H1 (cell line): Measurements from ENCODE around the gene GRIA4. TPM values are rescaled to one million over a fixed set of nuclear protein-coding genes. Genes with fewer than 3 reads are reported as not detected.

Source experiments
- CTCF ChIA-PET: fragments of 300-600 bp; sonication (Branson Sonifier 250); formaldehyde crosslinking; loops from one replicate; lab custom pipeline; 2021; ENCODE audit not compliant: partially characterized antibody; lab: Charles Lee
- POLR2A ChIA-PET: fragments of 300-600 bp; sonication (Branson Sonifier 250); formaldehyde crosslinking; loops from one replicate; lab custom pipeline; 2021; ENCODE audit warnings: inconsistent platforms; ENCODE audit not compliant: partially characterized antibody; lab: Charles Lee
- DNase-seq, 2 experiments: peaks; one replicate each; pipeline versions ENCODE4 v3.0.0 to v3.0.0-alpha.2; 2010 to 2022; ENCODE audit warnings: low spot score in 2 of 2, low read depth in 1 of 2, mixed read lengths in 1 of 2
- FAIRE-seq: peaks from 2 replicates; lab custom pipeline; 2011; peaks lifted over from hg19 to GRCh38; lab: Jason Lieb, UNC
- H2AFZ ChIP-seq: 2 replicates; pipeline ENCODE4 v1.8.1; 2012; ENCODE audit warnings: low read length, inconsistent platforms
- H2AK5ac ChIP-seq: 2 replicates; pipeline ENCODE4 v1.6.1; 2013; ENCODE audit warnings: low read depth, low read length
- H2BK120ac ChIP-seq: replicated peaks from 2 replicates; pipeline ENCODE3; 2013; ENCODE audit warnings: low read depth, low read length, inconsistent platforms
- H2BK12ac ChIP-seq: 2 replicates; pipeline ENCODE4 v1.6.1; 2013; ENCODE audit warnings: low read depth, low read length
- H2BK15ac ChIP-seq: 2 replicates; pipeline ENCODE4 v1.6.1; 2013; ENCODE audit warnings: low read length
- H2BK20ac ChIP-seq: 2 replicates; pipeline ENCODE4 v1.6.1; 2013; ENCODE audit warnings: low read length
- H2BK5ac ChIP-seq: 2 replicates; pipeline ENCODE4 v1.6.1; 2013; ENCODE audit warnings: low read depth, low read length
- H3K14ac ChIP-seq: 2 replicates; pipeline ENCODE4 v1.6.1; 2013; ENCODE audit warnings: inconsistent platforms; ENCODE audit not compliant: insufficient read length
- H3K18ac ChIP-seq: 2 replicates; pipeline ENCODE4 v1.6.1; 2013; ENCODE audit warnings: low read length; ENCODE audit errors: extremely low read depth
- H3K23ac ChIP-seq: 2 replicates; pipeline ENCODE4 v1.6.1; 2013; ENCODE audit warnings: inconsistent platforms; ENCODE audit not compliant: insufficient read length
- H3K23me2 ChIP-seq: 2 replicates; pipeline ENCODE4 v1.6.1; 2013; ENCODE audit warnings: low read depth, low read length
- H3K27ac ChIP-seq: 2 replicates; pipeline ENCODE4 v1.6.1; 2011; ENCODE audit warnings: low read depth, low read length, inconsistent platforms
- H3K27me3 ChIP-seq, 4 experiments: replicated peaks in 1 of 4; 1 replicate in 1 of 4; 2 replicates in 3 of 4; pipeline versions ENCODE4 v1.6.1 to v1.8.1; 2011 to 2013; ENCODE audit warnings: low read length in 3 of 4, mild to moderate bottlenecking in 3 of 4, inconsistent platforms in 2 of 4, mixed read lengths in 2 of 4, moderate library complexity in 1 of 4; ENCODE audit not compliant: control insufficient read depth in 3 of 4, insufficient read depth in 3 of 4; ENCODE audit errors: extremely low read depth in 1 of 4
- H3K36me3 ChIP-seq, 4 experiments: 2 replicates each; pipeline versions ENCODE4 v1.6.1 to v1.8.1; 2011 to 2013; ENCODE audit warnings: mild to moderate bottlenecking in 4 of 4, low read length in 3 of 4, moderate library complexity in 2 of 4, control low read depth in 1 of 4, inconsistent platforms in 1 of 4; ENCODE audit not compliant: insufficient read depth in 4 of 4, control insufficient read depth in 2 of 4
- H3K4ac ChIP-seq: replicated peaks from 2 replicates; pipeline ENCODE3; 2013; ENCODE audit warnings: low read length, low read depth, mixed read lengths, inconsistent platforms; ENCODE audit not compliant: insufficient read length
- H3K4me1 ChIP-seq, 4 experiments: replicated peaks in 1 of 4; 1 replicate in 1 of 4; 2 replicates in 3 of 4; pipeline versions ENCODE4 v1.6.1 to v1.8.1; 2011 to 2013; ENCODE audit warnings: low read length in 3 of 4, inconsistent platforms in 2 of 4, mixed read lengths in 1 of 4; ENCODE audit not compliant: insufficient read depth in 4 of 4, control insufficient read depth in 3 of 4
- H3K4me2 ChIP-seq, 2 experiments: 2 replicates each; pipeline versions ENCODE4 v1.6.1 to v1.8.1; 2011 to 2013; ENCODE audit warnings: low read depth in 2 of 2, low read length in 2 of 2, control low read depth in 1 of 2, inconsistent platforms in 1 of 2, mild to moderate bottlenecking in 1 of 2; ENCODE audit not compliant: insufficient read depth in 1 of 2
- H3K4me3 ChIP-seq, 4 experiments: fragments of 200-600, 300-600 bp in 1 of 4; sonication (generic), shearing (Covaris generic), sonication (Bioruptor Twin) in 1 of 4; 2 replicates each; pipeline versions ENCODE4 v1.5.1 to v1.8.1; 2011 to 2016; ENCODE audit warnings: low read length in 4 of 4, low read depth in 3 of 4, control low read depth in 2 of 4, inconsistent platforms in 2 of 4, mild to moderate bottlenecking in 2 of 4, mixed read lengths in 1 of 4, moderate library complexity in 1 of 4; ENCODE audit not compliant: insufficient read depth in 2 of 4; ENCODE audit errors: extremely low read depth in 1 of 4
- H3K56ac ChIP-seq: replicated peaks from 2 replicates; pipeline ENCODE3; 2013; ENCODE audit warnings: low read depth, mild to moderate bottlenecking, mixed read lengths, low read length, inconsistent platforms; ENCODE audit not compliant: insufficient read length
- H3K79me1 ChIP-seq: 2 replicates; pipeline ENCODE4 v1.6.1; 2013; ENCODE audit warnings: low read depth, low read length, control low read depth
- H3K79me2 ChIP-seq, 2 experiments: 2 replicates each; pipeline versions ENCODE4 v1.6.1 to v1.8.1; 2012 to 2013; ENCODE audit warnings: low read length in 2 of 2, mild to moderate bottlenecking in 2 of 2, inconsistent platforms in 1 of 2; ENCODE audit not compliant: insufficient read depth in 2 of 2, control insufficient read depth in 1 of 2
- H3K9ac ChIP-seq, 4 experiments: replicated peaks in 1 of 4; 1 replicate in 1 of 4; 2 replicates in 3 of 4; pipeline versions ENCODE4 v1.6.1 to v1.8.1; 2011 to 2013; ENCODE audit warnings: low read depth in 3 of 4, low read length in 3 of 4, control low read depth in 2 of 4, mild to moderate bottlenecking in 2 of 4, moderate library complexity in 2 of 4, inconsistent platforms in 1 of 4; ENCODE audit errors: extremely low read depth in 1 of 4
- H3K9me3 ChIP-seq, 2 experiments: 2 replicates each; pipeline versions ENCODE4 v1.6.1 to v1.8.1; 2012 to 2013; ENCODE audit warnings: mild to moderate bottlenecking in 2 of 2, moderate library complexity in 2 of 2, control low read depth in 1 of 2, inconsistent platforms in 1 of 2, low read depth in 1 of 2, low read length in 1 of 2, mixed read lengths in 1 of 2; ENCODE audit not compliant: insufficient read depth in 2 of 2
- H4K20me1 ChIP-seq, 2 experiments: replicated peaks in 1 of 2; 2 replicates each; pipeline versions ENCODE3 to v1.8.1; 2011 to 2013; ENCODE audit warnings: inconsistent platforms in 2 of 2, low read length in 2 of 2, mild to moderate bottlenecking in 1 of 2; ENCODE audit not compliant: insufficient read depth in 2 of 2, control insufficient read depth in 1 of 2
- H4K5ac ChIP-seq: 2 replicates; pipeline ENCODE4 v1.6.1; 2013; ENCODE audit warnings: low read length, low read depth, mixed read lengths, inconsistent platforms; ENCODE audit not compliant: insufficient read length
- H4K8ac ChIP-seq: 2 replicates; pipeline ENCODE4 v1.8.0; 2013; ENCODE audit warnings: mild to moderate bottlenecking, moderate library complexity, low read length, inconsistent platforms; ENCODE audit not compliant: insufficient read depth; ENCODE audit errors: extremely low read depth
- H4K91ac ChIP-seq: replicated peaks from 2 replicates; pipeline ENCODE3; 2013; ENCODE audit warnings: low read length, mixed read lengths, inconsistent platforms; ENCODE audit not compliant: insufficient read length
- EP300 ChIP-seq, 2 experiments: IDR thresholded peaks; 1 replicate in 1 of 2; 2 replicates in 1 of 2; pipeline ENCODE4 v1.6.1; 2011 to 2012; ENCODE audit warnings: low read depth in 2 of 2, low read length in 2 of 2, mild to moderate bottlenecking in 2 of 2, borderline replicate concordance in 1 of 2, inconsistent platforms in 1 of 2, moderate library complexity in 1 of 2
- GTF2F1 ChIP-seq: IDR thresholded peaks from 2 replicates; pipeline ENCODE4 v1.6.1; 2012; ENCODE audit warnings: low read depth, low read length, improper control_type of control experiment, borderline replicate concordance
- NRF1 ChIP-seq: IDR thresholded peaks from 2 replicates; pipeline ENCODE4 v1.6.1; 2011; ENCODE audit warnings: mild to moderate bottlenecking, low read depth, low read length, improper control_type of control experiment
- POLR2AphosphoS5 ChIP-seq: IDR thresholded peaks from 2 replicates; pipeline ENCODE4 v1.6.1; 2011; ENCODE audit warnings: low read depth, low read length
- SIN3A ChIP-seq, 2 experiments: IDR thresholded peaks in 1 of 2; conservative IDR thresholded peaks in 1 of 2; 2 replicates each; pipeline ENCODE4 v1.6.1; 2011 to 2012; ENCODE audit warnings: low read length in 2 of 2, improper control_type of control experiment in 1 of 2, low read depth in 1 of 2, mild to moderate bottlenecking in 1 of 2
- ZNF274 ChIP-seq: IDR thresholded peaks from 2 replicates; pipeline ENCODE4 v1.7.0; 2012; ENCODE audit warnings: low read length, borderline replicate concordance; ENCODE audit errors: extremely low read depth
- WGBS, 2 experiments: shearing (Covaris generic) in 1 of 2; methylation state at CpG; one replicate each; pipeline versions ENCODE4 v1.1.6 to v1.1.7; 2013 to 2015; ENCODE audit warnings: low lambda C conversion rate in 2 of 2, mixed read lengths in 2 of 2, inconsistent platforms in 1 of 2, low coverage in 1 of 2, missing lambda C conversion rate in 1 of 2; ENCODE audit not compliant: insufficient replicate concordance in 2 of 2, insufficient coverage in 1 of 2, insufficient read length in 1 of 2; ENCODE audit errors: extremely low coverage in 1 of 2, missing lambda C conversion rate in 1 of 2; 5-methylcytosine and 5-hydroxymethylcytosine counted together
- polyA plus RNA-seq, 7 experiments: library from polyadenylated mRNA; depleted of rRNA in 3 of 7; stranded (reverse) in 5 of 7; unstranded in 2 of 7; fragments of >200 nt in 5 of 7; fragments of 200-250 nt in 2 of 7; gene quantifications; 1 replicate in 5 of 7; 2 replicates in 1 of 7; 4 replicates in 1 of 7; pipeline versions ENCODE4 v1.2.1 to v1.2.3, GENCODE V29; 2011 to 2013; ENCODE audit warnings: missing spikeins in 2 of 7, mixed read lengths in 2 of 7
- total RNA-seq: library from RNA; stranded (reverse); fragmentation: NEBNext Ultra II Directional; extraction: Animal tissue kit (Norgen Biotek cat#: 25700); gene quantifications from 2 replicates; pipeline ENCODE4 v1.2.1, GENCODE V29; 2021
- TF ChIP-seq, protein P1 (sequence below): IDR thresholded peaks from 2 replicates; pipeline ENCODE4 v1.6.1; 2012; ENCODE audit warnings: low read length, inconsistent platforms
- TF ChIP-seq, protein P2 (sequence below): IDR thresholded peaks from 2 replicates; pipeline ENCODE4 v1.6.1; 2012; ENCODE audit warnings: inconsistent platforms

The GRIA4 gene
- total and polyA plus RNA-seq, 2 of the 8 experiments (the other 6 are each of a cell fraction or from before 2014, with no cell fraction given): 12.5 to 21.8 TPM

GRCh38 chr11:105713696-105714095 is 103.8 kb downstream of the GRIA4 start:
- H2BK15ac ChIP-seq: no peak overlapping the region
- H2BK5ac ChIP-seq: no peak overlapping the region
- H3K36me3 ChIP-seq: no peaks in the 10 kb centered on the region
- ChIA-PET POLR2A (no interaction called here), CTCF (interaction anchor here (0.7 kb wide), 2 partner anchors 27 to 62 kb away, joined by 3 read pairs; no protein-coding TSS in a partner anchor)
- no peaks in the 10 kb centered on the region for H3K23me2 ChIP-seq
- no peak overlapping the region for H3K4ac ChIP-seq
- H2AK5ac ChIP-seq: no peak overlapping the region
- no peak overlapping the region for H3K14ac ChIP-seq
- H4K91ac ChIP-seq: no peak overlapping the region
- WGBS, 2 experiments: 88% methylated on average over 2 of the region's 2 CpGs; no CpG with 5 or more reads in 1 of the 2 experiments
- no peak overlapping the region for H3K9ac ChIP-seq
- H4K5ac ChIP-seq: no peak overlapping the region
- H3K4me3 ChIP-seq: no peak overlapping the region
- H3K27ac ChIP-seq: no peak overlapping the region
- H2AFZ ChIP-seq: no peak overlapping the region
- no peaks in the 10 kb centered on the region for H3K27me3 ChIP-seq
- DNase-seq: no peak
- no peak overlapping the region for H3K4me2 ChIP-seq
- no peaks in the 10 kb centered on the region for H3K79me1 ChIP-seq
- H2BK120ac ChIP-seq: no peak overlapping the region
- peaks cover 0 to 3% (median 0%) of the 10 kb centered on the region in 4 experiments; a peak in 2 of 7 replicates for H3K4me1 ChIP-seq
- no peak overlapping the region for H3K23ac ChIP-seq
- no peaks in the 10 kb centered on the region for H3K9me3 ChIP-seq
- H2BK12ac ChIP-seq: no peak overlapping the region
- no peaks in the 10 kb centered on the region for H4K20me1 ChIP-seq
- TF ChIP-seq, protein P1, sequence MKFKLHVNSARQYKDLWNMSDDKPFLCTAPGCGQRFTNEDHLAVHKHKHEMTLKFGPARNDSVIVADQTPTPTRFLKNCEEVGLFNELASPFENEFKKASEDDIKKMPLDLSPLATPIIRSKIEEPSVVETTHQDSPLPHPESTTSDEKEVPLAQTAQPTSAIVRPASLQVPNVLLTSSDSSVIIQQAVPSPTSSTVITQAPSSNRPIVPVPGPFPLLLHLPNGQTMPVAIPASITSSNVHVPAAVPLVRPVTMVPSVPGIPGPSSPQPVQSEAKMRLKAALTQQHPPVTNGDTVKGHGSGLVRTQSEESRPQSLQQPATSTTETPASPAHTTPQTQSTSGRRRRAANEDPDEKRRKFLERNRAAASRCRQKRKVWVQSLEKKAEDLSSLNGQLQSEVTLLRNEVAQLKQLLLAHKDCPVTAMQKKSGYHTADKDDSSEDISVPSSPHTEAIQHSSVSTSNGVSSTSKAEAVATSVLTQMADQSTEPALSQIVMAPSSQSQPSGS: no peak
- no peak for TF ChIP-seq GTF2F1
- TF ChIP-seq ZNF274: no peak
- no peak for TF ChIP-seq EP300 (IDR thresholded peaks at IDR 0.05; ENCODE audit: borderline replicate concordance in 1 of 2, low read depth in 2 of 2, low read length in 2 of 2)
- TF ChIP-seq NRF1: no peak
- no peak for TF ChIP-seq SIN3A (conservative IDR thresholded peaks at IDR 0.05 in 1 of 2, IDR thresholded peaks at IDR 0.05 in 1 of 2; ENCODE audit: low read depth in 1 of 2, low read length in 2 of 2)
- TF ChIP-seq, protein P2, sequence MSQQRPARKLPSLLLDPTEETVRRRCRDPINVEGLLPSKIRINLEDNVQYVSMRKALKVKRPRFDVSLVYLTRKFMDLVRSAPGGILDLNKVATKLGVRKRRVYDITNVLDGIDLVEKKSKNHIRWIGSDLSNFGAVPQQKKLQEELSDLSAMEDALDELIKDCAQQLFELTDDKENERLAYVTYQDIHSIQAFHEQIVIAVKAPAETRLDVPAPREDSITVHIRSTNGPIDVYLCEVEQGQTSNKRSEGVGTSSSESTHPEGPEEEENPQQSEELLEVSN: no peak
- TF ChIP-seq POLR2AphosphoS5: no peak
- TF ChIP-seq, all 59 proteins: peak for 0
- no peak for FAIRE-seq
- H3K79me2 ChIP-seq: no peaks in the 10 kb centered on the region
- H3K56ac ChIP-seq: no peak overlapping the region
- no peak overlapping the region for H3K18ac ChIP-seq
- no peak overlapping the region for H4K8ac ChIP-seq
- H2BK20ac ChIP-seq: no peak overlapping the region
